ENCODE data around the gene IFNA6.
A peak's percentile ranks its signal among the peaks of the same experiment; 100 is the strongest.
"Not testable (repeated sequence)": the region's sequence is repeated elsewhere in the genome, so short reads cannot be mapped to it uniquely, and the experiment has no call there.

IFNA6 gene

GRCh38 chr9:21350787-21351186, at the start of gene IFNA6:
IFNA6 (minus strand) TSS chr9:21350887; CDS start chr9:21350887, 0 bp downstream.
- no peak for DNase-seq

- no peak for DNase-seq
Measured at GRCh38 chr9:21399956-21400355, 49.3 kb upstream of the IFNA6 start.

DNA sequence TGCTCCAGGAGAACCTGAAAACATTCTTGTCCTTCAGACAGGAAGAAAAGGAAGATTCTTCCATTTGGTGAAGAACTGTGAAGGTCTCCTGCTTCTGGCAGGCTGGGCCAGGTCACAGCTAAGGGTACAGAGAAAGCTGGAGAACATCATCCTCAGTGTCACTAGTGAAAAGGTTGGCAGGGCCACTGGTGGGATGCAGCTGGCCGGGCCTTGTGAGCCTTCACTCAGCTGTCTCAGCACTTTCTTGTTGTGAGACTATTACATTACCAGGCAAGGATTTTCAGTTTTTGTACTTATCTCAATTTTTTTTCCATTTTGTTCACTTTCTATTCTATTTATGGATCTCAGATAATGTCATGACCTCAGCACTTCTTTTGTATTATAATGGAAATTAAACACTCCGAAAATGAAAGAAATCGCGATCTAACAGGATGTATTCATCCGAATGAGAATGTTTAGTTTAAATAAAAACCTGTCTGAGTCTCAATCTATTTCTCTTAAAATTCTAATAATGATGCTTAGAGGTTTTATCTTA, 48.3 kb upstream of the IFNA6 start:
- no peak for DNase-seq

DNA sequence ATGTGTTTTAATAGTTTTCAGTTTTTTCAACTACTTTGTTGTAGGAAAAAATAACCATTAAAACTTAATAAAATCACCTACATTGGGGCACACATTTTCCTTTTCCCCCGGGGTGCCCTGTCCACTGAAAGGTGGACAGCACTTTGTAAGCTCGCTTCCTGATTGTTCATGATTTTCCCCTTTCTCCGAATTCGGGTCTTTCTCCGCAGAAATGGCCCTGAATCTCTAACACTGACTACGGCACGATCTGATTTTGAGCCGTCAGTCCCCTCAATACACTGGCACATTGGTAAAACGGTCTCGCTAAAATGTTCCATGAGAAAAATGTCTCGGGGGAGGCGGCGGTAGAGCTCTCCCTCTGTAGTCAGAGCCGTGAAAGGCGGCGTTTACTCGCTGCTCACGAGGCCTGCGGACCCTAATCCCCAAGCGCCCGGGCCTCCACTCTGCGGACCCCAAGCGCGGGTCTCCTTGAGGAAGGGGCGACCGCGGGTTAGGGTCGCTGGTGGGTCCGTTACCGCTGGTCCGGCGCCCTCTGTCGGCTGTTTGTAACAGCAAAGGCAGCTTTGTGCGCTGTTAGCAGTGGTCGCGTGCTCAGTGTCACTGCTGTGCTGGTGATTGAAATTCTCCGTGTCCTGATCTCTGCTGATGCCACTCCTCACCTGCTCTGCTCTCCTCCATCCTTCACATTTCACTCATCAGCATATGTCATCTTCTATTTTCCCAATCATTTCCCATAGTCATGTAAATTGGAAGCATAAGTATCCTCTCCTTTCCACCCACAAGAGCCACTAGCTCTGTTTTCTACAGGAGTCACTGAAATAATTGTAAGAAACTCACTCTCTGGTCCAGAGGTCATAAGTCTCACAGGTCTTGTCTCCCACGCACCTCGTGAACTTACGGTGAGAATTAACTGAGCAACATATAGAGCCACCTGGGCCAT, 45.4 kb upstream of the IFNA6 start:
- peak; percentile 41 for DNase-seq

DNA sequence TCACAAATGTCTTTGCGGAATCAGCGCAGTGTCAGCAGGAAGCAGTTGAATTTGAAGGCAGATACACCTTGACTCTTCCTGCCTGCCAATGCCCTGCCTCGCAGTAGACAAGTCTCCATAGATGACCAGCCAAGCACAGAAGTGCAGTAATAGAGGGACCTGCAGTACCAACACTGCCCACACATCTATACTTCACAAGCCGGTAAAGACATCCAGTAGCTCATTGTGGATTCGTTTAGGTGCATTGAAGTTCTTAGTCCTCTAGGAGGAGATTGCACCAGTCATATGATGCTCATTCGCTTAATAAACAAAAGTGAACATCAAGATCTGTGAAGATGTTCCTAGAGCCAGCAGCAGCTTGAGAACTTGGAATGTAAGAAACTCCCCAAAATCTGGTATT, 41.6 kb upstream of the IFNA6 start:
- DNase-seq = no peak

GRCh38 chr9:21385131-21385670, 34.5 kb upstream of the IFNA6 start, which contains the start of gene IFNA2:
IFNA2 (minus strand) TSS chr9:21385398; CDS start chr9:21385329, 69 bp downstream.
- DNase-seq = no peak

GRCh38 chr9:21383627-21384026, 32.9 kb upstream of the IFNA6 start:
- no peak for DNase-seq

- DNase-seq = no peak
Measured at GRCh38 chr9:21381448-21382339, 31.0 kb upstream of the IFNA6 start.

DNA sequence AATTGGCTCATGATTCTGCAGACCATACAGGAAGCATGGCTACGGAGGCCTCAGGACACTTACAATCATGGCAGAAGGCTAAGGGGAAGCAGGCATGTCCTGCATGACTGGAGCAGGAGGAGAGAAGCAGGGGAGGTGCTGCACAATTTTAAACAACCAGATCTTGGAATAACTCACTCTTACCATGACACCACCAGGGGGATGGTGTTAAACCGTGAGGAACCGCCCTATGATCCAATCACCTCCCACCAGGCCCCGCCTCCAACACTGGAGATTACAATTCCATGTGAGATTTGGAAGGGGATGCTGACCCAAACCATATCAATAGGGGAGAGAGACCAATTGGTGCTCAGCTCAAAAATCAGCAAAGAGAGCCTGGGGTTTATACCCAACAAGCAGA, 20.8 kb upstream of the IFNA6 start:
- not testable (repeated sequence) for DNase-seq

DNA sequence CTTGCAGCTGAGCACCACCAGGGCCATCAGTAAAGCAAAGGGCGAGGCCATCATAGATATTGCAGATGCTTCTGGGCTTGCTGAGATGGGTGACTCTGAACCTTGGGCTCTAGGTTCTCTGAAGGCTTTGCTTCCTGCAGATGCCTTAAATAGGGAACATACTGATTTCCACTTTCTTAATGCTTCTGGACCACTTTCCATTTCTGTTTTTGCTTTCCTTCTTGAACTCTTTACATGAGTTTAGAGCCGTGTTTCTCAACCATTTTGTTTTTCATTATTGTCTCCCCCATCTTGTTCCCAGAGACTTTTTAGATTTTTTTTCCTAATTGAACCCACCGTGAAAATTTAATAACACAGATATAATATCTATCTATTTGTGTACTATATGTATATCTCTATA, 17.3 kb upstream of the IFNA6 start, which contains the start of gene IFNA13:
TSS of gene IFNA13 (minus strand) at position 101 of the 400 bp plus-strand sequence. CDS start at position 54, 47 bp downstream.
- DNase-seq = no peak

GRCh38 chr9:21367169-21367568, 16.5 kb upstream of the IFNA6 start:
- DNase-seq = not testable (repeated sequence)

DNA sequence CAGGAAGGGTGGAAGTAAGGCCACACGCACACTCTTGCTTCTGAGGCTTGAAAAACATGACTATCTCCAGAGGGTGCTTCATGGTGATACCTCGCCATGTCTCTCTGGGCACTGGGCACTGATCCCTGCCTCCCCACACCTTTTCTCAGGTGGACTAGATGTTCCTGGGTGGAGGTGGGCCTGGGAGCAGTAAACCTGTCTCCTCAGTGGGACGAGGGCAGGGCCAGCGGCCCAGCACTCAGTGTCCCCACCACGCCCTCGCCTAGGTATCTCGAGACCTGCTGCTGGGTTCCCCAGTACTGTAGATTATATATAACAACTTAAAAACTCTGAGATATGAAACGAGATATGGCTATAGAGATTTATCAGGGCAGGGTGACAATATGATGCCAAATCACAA, 11.6 kb upstream of the IFNA6 start:
- DNase-seq = no peak

GRCh38 chr9:21357479-21358460, 7.1 kb upstream of the IFNA6 start:
- DNase-seq = no peak

GRCh38 chr9:21348430-21348970, 2.2 kb downstream of the IFNA6 start:
- no peak for DNase-seq

- DNase-seq = no peak
Measured at GRCh38 chr9:21340735-21341134, 10.0 kb downstream of the IFNA6 start.

- DNase-seq = no peak
Measured at GRCh38 chr9:21336457-21336856, 14.2 kb downstream of the IFNA6 start.

- peak; percentile 90 for DNase-seq
Measured at GRCh38 chr9:21334701-21335632, 15.7 kb downstream of the IFNA6 start, which contains the start of gene KLHL9. KLHL9 (minus strand) TSS chr9:21335404; CDS start chr9:21334859, 545 bp downstream.

DNA sequence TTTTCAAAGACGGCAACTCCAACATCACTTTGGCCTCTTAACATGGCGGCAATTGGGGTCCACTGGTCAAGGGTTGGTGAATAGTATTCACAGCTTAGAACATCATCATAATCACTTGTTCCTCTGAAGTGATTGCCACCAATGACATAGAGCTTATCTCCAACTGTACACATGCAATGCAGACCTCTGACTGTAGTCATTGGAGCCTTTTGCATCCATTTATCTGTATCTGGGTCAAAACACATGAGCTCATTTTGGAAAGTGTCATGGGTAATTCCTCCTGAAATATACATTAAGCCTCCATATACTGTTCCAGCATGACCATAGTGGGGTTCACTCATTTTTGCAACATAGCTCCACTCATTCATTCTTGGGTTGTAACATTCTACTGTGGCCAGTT, 17.5 kb downstream of the IFNA6 start:
- no peak for DNase-seq

DNA sequence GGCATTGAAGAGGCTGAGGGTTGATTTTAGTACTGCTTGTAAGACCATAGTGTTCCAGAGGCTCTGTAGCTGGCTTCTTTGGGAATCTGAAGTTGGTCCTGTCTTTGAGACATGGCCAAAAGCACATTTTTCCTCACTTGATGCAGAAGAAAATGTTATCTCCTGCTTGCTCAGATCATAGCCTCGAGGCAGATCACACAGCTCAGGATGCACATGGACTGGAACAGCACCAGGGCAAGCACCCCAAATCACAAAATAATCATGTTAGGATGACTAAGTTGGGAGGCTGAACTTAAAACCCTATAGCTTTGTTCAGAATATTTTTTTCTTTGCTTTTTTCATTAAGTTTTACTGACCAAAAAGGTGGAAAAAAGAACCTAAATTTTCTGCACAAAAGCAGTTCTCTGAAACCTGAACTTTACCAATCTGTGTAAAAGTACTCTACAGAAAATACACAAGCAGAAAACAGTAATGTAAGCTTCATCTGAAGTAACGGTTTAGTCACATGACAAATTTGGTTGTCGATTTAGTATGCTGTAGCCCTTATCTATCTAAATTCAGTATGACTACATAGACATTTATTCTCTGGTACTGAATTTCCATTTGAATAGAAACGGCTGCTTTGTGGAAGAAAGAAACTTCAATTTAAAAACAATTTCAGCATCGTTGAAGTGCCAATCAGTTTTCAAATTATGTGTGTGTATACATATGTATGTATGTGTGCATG, 18.8 kb downstream of the IFNA6 start:
- DNase-seq = no peak
